Measurements from ENCODE around the gene SLC2A9.

DNA sequence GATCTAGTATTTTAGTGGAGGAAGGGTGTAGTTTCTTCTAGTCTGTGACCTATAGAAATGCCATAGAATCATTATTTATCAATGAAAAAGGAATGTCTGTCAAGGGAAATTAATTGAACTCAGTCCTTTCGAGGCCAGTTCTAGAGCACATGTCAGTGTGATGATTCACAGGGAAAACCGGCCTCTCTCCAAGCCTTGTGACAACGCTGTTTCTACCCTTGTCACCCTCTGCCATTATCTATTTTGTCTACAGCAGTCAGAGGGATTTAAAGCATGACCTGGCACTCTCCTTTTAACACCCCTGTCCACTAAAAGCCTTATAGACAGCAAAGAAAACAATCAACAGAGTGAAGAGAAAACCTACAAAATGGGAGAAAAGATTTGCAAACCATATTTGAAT is 120.0 kb downstream of the SLC2A9 start:
- TF ChIP-seq CTCF (CRISPR knock-in tag; IDR thresholded peaks at IDR 0.05) (no peak), EP300 (IDR thresholded peaks at IDR 0.05; ENCODE audit: low read depth in 2 of 2, low read length in 2 of 2) (no peak), EP300 (CRISPR knock-in tag; IDR thresholded peaks at IDR 0.05; ENCODE audit: borderline replicate concordance) (no peak), ZNF343 (CRISPR knock-in tag; IDR thresholded peaks at IDR 0.05) (no peak), ZNF24 (IDR thresholded peaks at IDR 0.05) (no peak), ZNF329 (CRISPR knock-in tag; IDR thresholded peaks at IDR 0.05; ENCODE audit: low read depth) (no peak), HDAC6 (IDR thresholded peaks at IDR 0.05; ENCODE audit: low read depth, low read length) (no peak), SIN3A (IDR thresholded peaks at IDR 0.05; ENCODE audit: borderline replicate concordance, low read depth, low read length) (no peak), SMARCC2 (IDR thresholded peaks at IDR 0.05) (no peak), JUNB (CRISPR knock-in tag; IDR thresholded peaks at IDR 0.05; ENCODE audit: borderline replicate concordance) (no peak), ZNF274 (CRISPR knock-in tag; IDR thresholded peaks at IDR 0.05) (no peak), ZNF34 (CRISPR knock-in tag; IDR thresholded peaks at IDR 0.05; ENCODE audit: borderline replicate concordance) (no peak)

Measured in HepG2 (cell line).